SK-N-SH (cell line): ENCODE results near the gene TUT4. TPM values are rescaled to one million over a fixed set of nuclear protein-coding genes. Genes with fewer than 3 reads are reported as not detected.

ENCODE experiments used
- CTCF ChIA-PET: fragments of 300-600, 350-600 bp; formaldehyde crosslinking; extraction: SDS; loops from one replicate; lab custom pipeline; 2021; lab: Yijun Ruan, JAX
- POLR2A ChIA-PET: fragments of 350-600 bp; sonication (Branson Sonifier 250); formaldehyde crosslinking; extraction: SDS; loops from one replicate; lab custom pipeline; 2020; ENCODE audit warnings: antibody characterized with exemption, inconsistent platforms; lab: Yijun Ruan, JAX
- DNase-seq: peaks from one replicate; pipeline ENCODE4 v3.0.0; 2012
- H2AFZ ChIP-seq: fragments of 200-600 bp; sonication (generic); 2 replicates; pipeline ENCODE4 v1.8.1; 2016; ENCODE audit warnings: antibody characterized with exemption, mild to moderate bottlenecking, low read depth
- H3F3A ChIP-seq: fragments of 200-600 bp; sonication (generic); replicated peaks from 2 replicates; pipeline ENCODE3; 2016; ENCODE audit warnings: antibody characterized with exemption, mild to moderate bottlenecking; ENCODE audit not compliant: insufficient read depth
- H3K27ac ChIP-seq, 2 experiments: fragments of 200-500 bp in 1 of 2; fragments of 200-600 bp in 1 of 2; sonication (Bioruptor generic) in 1 of 2; sonication (generic), shearing (Covaris generic) in 1 of 2; 2 replicates each; pipeline versions ENCODE4 v1.5.1 to v1.6.1; 2014 to 2016; ENCODE audit warnings: low read depth in 2 of 2, inconsistent platforms in 1 of 2, low read length in 1 of 2, mild to moderate bottlenecking in 1 of 2, mixed read lengths in 1 of 2
- H3K27me3 ChIP-seq: fragments of 200-600 bp; sonication (generic), shearing (Covaris generic); 2 replicates; pipeline ENCODE4 v1.6.1; 2016; ENCODE audit warnings: mixed run types; ENCODE audit not compliant: insufficient read depth
- H3K36me3 ChIP-seq, 2 experiments: fragments of 200-500 bp in 1 of 2; fragments of 200-600 bp in 1 of 2; sonication (Bioruptor generic) in 1 of 2; sonication (generic) in 1 of 2; replicated peaks in 1 of 2; 2 replicates each; pipeline versions ENCODE3 to v1.5.1; 2014 to 2016; ENCODE audit warnings: low read length in 1 of 2, mild to moderate bottlenecking in 1 of 2; ENCODE audit not compliant: insufficient read depth in 2 of 2, control insufficient read depth in 1 of 2
- H3K4me1 ChIP-seq, 2 experiments: fragments of 200-500 bp in 1 of 2; fragments of 200-600 bp in 1 of 2; sonication (Bioruptor generic) in 1 of 2; sonication (generic), shearing (Covaris generic) in 1 of 2; 2 replicates each; pipeline versions ENCODE4 v1.5.1 to v1.6.1; 2014 to 2016; ENCODE audit warnings: low read depth in 1 of 2, low read length in 1 of 2, mixed run types in 1 of 2; ENCODE audit not compliant: insufficient read depth in 2 of 2, control insufficient read depth in 1 of 2
- H3K4me2 ChIP-seq: fragments of 200-600 bp; sonication (generic), shearing (Covaris generic); 2 replicates; pipeline ENCODE4 v1.6.1; 2017; ENCODE audit warnings: mixed run types
- H3K4me3 ChIP-seq, 2 experiments: fragments of 200-500 bp in 1 of 2; fragments of 200-600 bp in 1 of 2; sonication (Bioruptor generic) in 1 of 2; sonication (generic), shearing (Covaris generic) in 1 of 2; 2 replicates each; pipeline versions ENCODE4 v1.5.1 to v1.8.1; 2014 to 2016; ENCODE audit warnings: low read depth in 2 of 2, inconsistent platforms in 1 of 2, low read length in 1 of 2, mild to moderate bottlenecking in 1 of 2, mixed read lengths in 1 of 2, moderate library complexity in 1 of 2
- H3K79me2 ChIP-seq: fragments of 200-600 bp; sonication (generic); 2 replicates; pipeline ENCODE4 v1.8.1; 2017; ENCODE audit warnings: mild to moderate bottlenecking; ENCODE audit not compliant: insufficient read depth
- H3K9ac ChIP-seq: fragments of 200-600 bp; sonication (generic); 2 replicates; pipeline ENCODE4 v1.6.1; 2017; ENCODE audit warnings: mixed run types
- H3K9me2 ChIP-seq: fragments of 200-600 bp; sonication (generic); 2 replicates; pipeline ENCODE4 v1.6.1; 2017; ENCODE audit warnings: mixed run types
- H3K9me3 ChIP-seq: fragments of 200-600 bp; sonication (generic); 2 replicates; pipeline ENCODE4 v1.6.1; 2017; ENCODE audit warnings: mixed run types, mild to moderate bottlenecking, moderate library complexity
- H4K20me1 ChIP-seq: fragments of 200-600 bp; sonication (generic); 2 replicates; pipeline ENCODE4 v1.6.1; 2017; ENCODE audit warnings: mild to moderate bottlenecking, mixed run types; ENCODE audit not compliant: insufficient read depth
- CHD2 ChIP-seq: fragments of 150-350 bp; IDR thresholded peaks from 2 replicates; pipeline ENCODE4 v1.6.1; 2018; ENCODE audit warnings: low read length; ENCODE audit not compliant: partially characterized antibody
- ELF1 ChIP-seq: IDR thresholded peaks from 2 replicates; pipeline ENCODE4 v1.4.0; 2012
- EP300 ChIP-seq, 2 experiments: IDR thresholded peaks; 2 replicates each; pipeline versions ENCODE4 v1.4.0 to v1.6.1; 2012; ENCODE audit warnings: borderline replicate concordance in 1 of 2, low read depth in 1 of 2, low read length in 1 of 2
- EZH2phosphoT487 ChIP-seq: fragments of 200-600 bp; sonication (generic); IDR thresholded peaks from 2 replicates; pipeline ENCODE4 v1.6.1; 2017; ENCODE audit warnings: low read depth, mixed run types, mild to moderate bottlenecking, antibody characterized with exemption, moderate library complexity, borderline replicate concordance
- FOSL2 ChIP-seq: IDR thresholded peaks from 2 replicates; pipeline ENCODE4 v1.4.0; 2012; ENCODE audit warnings: low read depth, mild to moderate bottlenecking, moderate library complexity, borderline replicate concordance
- FOXJ3 ChIP-seq: sonication (generic); formaldehyde crosslinking; IDR thresholded peaks from 2 replicates; pipeline ENCODE4 v1.5.1; 2020; ENCODE audit warnings: mild to moderate bottlenecking, missing genetic modification reagents
- GABPA ChIP-seq: IDR thresholded peaks from 2 replicates; pipeline ENCODE4 v1.4.0; 2012; ENCODE audit warnings: low read depth, mild to moderate bottlenecking
- GATA2 ChIP-seq: sonication (generic); formaldehyde crosslinking; IDR thresholded peaks from 2 replicates; pipeline ENCODE4 v1.5.0; 2020; ENCODE audit warnings: mild to moderate bottlenecking, missing genetic modification reagents
- JUND ChIP-seq: IDR thresholded peaks from 2 replicates; pipeline ENCODE4 v1.4.0; 2012
- MAX ChIP-seq: IDR thresholded peaks from 2 replicates; pipeline ENCODE4 v1.4.0; 2012; ENCODE audit warnings: low read depth
- MXI1 ChIP-seq: IDR thresholded peaks from 2 replicates; pipeline ENCODE4 v1.6.1; 2012; ENCODE audit warnings: mild to moderate bottlenecking, low read depth, low read length, improper control_type of control experiment
- POLR2AphosphoS5 ChIP-seq: IDR thresholded peaks from 2 replicates; pipeline ENCODE4 v1.6.1; 2012; ENCODE audit warnings: low read depth, low read length
- RCOR1 ChIP-seq: fragments of 150-350 bp; IDR thresholded peaks from 2 replicates; pipeline ENCODE4 v1.6.1; 2017; ENCODE audit warnings: antibody characterized with exemption, low read length
- REST ChIP-seq: IDR thresholded peaks from 2 replicates; pipeline ENCODE4 v1.6.1; 2012; ENCODE audit warnings: mild to moderate bottlenecking, low read depth, low read length, moderate library complexity
- RFX5 ChIP-seq: IDR thresholded peaks from 2 replicates; pipeline ENCODE4 v1.6.1; 2012; ENCODE audit warnings: mild to moderate bottlenecking, improper control_type of control experiment, low read length
- RXRA ChIP-seq: IDR thresholded peaks from 2 replicates; pipeline ENCODE4 v1.4.0; 2012; ENCODE audit warnings: low read depth, mild to moderate bottlenecking, borderline replicate concordance
- TAF1 ChIP-seq: IDR thresholded peaks from 2 replicates; pipeline ENCODE4 v1.6.1; 2012; ENCODE audit warnings: low read depth, mild to moderate bottlenecking, low read length, moderate library complexity, borderline replicate concordance
- TCF12 ChIP-seq: IDR thresholded peaks from 2 replicates; pipeline ENCODE4 v1.4.0; 2012
- USF2 ChIP-seq: fragments of 150-350 bp; IDR thresholded peaks from 2 replicates; pipeline ENCODE4 v1.6.1; 2017; ENCODE audit warnings: antibody characterized with exemption, low read length, low read depth, borderline replicate concordance
- YY1 ChIP-seq: IDR thresholded peaks from 2 replicates; pipeline ENCODE4 v1.4.0; 2012; ENCODE audit warnings: low read depth, mild to moderate bottlenecking
- WGBS: methylation state at CpG from one replicate; pipeline ENCODE4 v1.1.6; 2017; ENCODE audit warnings: low lambda C conversion rate; 5-methylcytosine and 5-hydroxymethylcytosine counted together
- polyA plus RNA-seq, 3 experiments: library from polyadenylated mRNA; depleted of rRNA; stranded (reverse); fragments of >200 nt; gene quantifications; 2 replicates each; pipeline ENCODE4 v1.2.3, GENCODE V29; 2012
- TF ChIP-seq, protein P1 (sequence below): fragments of 150-350 bp; IDR thresholded peaks from 2 replicates; pipeline ENCODE4 v1.6.1; 2016; ENCODE audit warnings: mild to moderate bottlenecking, low read depth, low read length
- TF ChIP-seq, protein P2 (sequence below): fragments of 200-600 bp; sonication (generic); IDR thresholded peaks from 2 replicates; pipeline ENCODE4 v1.6.1; 2017; ENCODE audit warnings: antibody characterized with exemption, mild to moderate bottlenecking, moderate library complexity

The TUT4 gene
- polyA plus RNA-seq, 1 of the 3 experiments (the other 2 are of a cell fraction), result 28.3 TPM

- DNase-seq, result no peak
- Histone ChIP-seq H3K9me2 (no peaks in the 10 kb centered on the region), H3K27ac (no peak overlapping the region), H3K9ac (no peak overlapping the region), H3K4me1 (peaks cover 0 to 11% of the 10 kb centered on the region in 2 experiments; a peak in 2 of 4 replicates), H3K79me2 (no peaks in the 10 kb centered on the region), H3F3A (no peaks in the 10 kb centered on the region), H3K9me3 (no peaks in the 10 kb centered on the region), H4K20me1 (no peaks in the 10 kb centered on the region), H2AFZ (no peak overlapping the region), H3K27me3 (no peaks in the 10 kb centered on the region), H3K36me3 (no peaks in the 10 kb centered on the region), H3K4me3 (no peak overlapping the region), H3K4me2 (no peak overlapping the region)
- WGBS, result 72% methylated on average over 2 of the region's 2 CpGs
- ChIA-PET CTCF (no interaction called here), POLR2A (no interaction called here)
- no peak for TF ChIP-seq EP300 (IDR thresholded peaks at IDR 0.05; ENCODE audit: borderline replicate concordance in 1 of 2, low read depth in 1 of 2, low read length in 1 of 2)
- no peak for TF ChIP-seq RCOR1
- no peak for TF ChIP-seq ELF1
- no peak for TF ChIP-seq GABPA
- TF ChIP-seq USF2, result no peak
- no peak for TF ChIP-seq EZH2phosphoT487
- no peak for TF ChIP-seq JUND
- no peak for TF ChIP-seq RFX5
- TF ChIP-seq, protein P1, sequence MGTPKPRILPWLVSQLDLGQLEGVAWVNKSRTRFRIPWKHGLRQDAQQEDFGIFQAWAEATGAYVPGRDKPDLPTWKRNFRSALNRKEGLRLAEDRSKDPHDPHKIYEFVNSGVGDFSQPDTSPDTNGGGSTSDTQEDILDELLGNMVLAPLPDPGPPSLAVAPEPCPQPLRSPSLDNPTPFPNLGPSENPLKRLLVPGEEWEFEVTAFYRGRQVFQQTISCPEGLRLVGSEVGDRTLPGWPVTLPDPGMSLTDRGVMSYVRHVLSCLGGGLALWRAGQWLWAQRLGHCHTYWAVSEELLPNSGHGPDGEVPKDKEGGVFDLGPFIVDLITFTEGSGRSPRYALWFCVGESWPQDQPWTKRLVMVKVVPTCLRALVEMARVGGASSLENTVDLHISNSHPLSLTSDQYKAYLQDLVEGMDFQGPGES, result no peak
- no peak for TF ChIP-seq MAX
- no peak for TF ChIP-seq RXRA
- no peak for TF ChIP-seq FOXJ3 (CRISPR knock-in tag)
- TF ChIP-seq TCF12, result no peak
- no peak for TF ChIP-seq TAF1
Observed at GRCh38 chr1:52597912-52598311, 45.0 kb upstream of the TUT4 start.

DNA sequence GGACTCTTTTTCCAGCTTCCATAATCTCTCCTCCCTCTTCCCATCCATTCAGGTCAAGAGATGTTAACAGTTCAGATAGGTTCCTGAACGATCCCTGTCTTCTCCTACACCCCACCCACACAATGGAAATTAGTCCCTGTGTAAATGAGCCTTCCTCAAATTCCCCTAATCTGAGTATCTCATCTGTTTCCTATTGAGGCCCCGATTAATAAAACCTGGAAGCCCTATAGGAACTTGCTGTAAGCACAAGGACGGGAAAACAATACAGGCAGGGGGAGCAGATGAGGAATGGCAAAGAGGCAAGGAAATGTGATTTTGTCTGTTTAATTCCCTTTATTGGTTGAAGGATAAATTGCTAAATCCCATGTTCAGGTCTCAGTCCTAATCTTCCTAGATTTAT lies 42.2 kb upstream of the TUT4 start:
- CTCF ChIA-PET, result interaction anchor here (1.6 kb wide), 1 partner anchor 10 kb away, joined by 4 read pairs; no protein-coding TSS in a partner anchor
- Histone ChIP-seq H4K20me1 (no peaks in the 10 kb centered on the region), H3K9ac (no peak overlapping the region), H2AFZ (no peak overlapping the region), H3K36me3 (no peaks in the 10 kb centered on the region), H3K27me3 (no peaks in the 10 kb centered on the region), H3K4me2 (no peak overlapping the region), H3K4me3 (no peak overlapping the region), H3K9me3 (no peaks in the 10 kb centered on the region), H3K79me2 (no peaks in the 10 kb centered on the region), H3K4me1 (peaks cover 0 to 6% of the 10 kb centered on the region in 2 experiments; a peak in 1 of 4 replicates), H3F3A (no peaks in the 10 kb centered on the region), H3K9me2 (no peaks in the 10 kb centered on the region), H3K27ac (no peak overlapping the region)
- no peak for DNase-seq
- 51% methylated on average over 3 of the region's 3 CpGs for WGBS
- POLR2A ChIA-PET, result no interaction called here
- no peak for TF ChIP-seq GATA2
- TF ChIP-seq FOSL2, result no peak
- no peak for TF ChIP-seq CHD2
- no peak for TF ChIP-seq FOXJ3 (CRISPR knock-in tag)
- TF ChIP-seq MXI1, result no peak
- TF ChIP-seq REST, result no peak
- TF ChIP-seq ELF1, result no peak
- no peak for TF ChIP-seq YY1
- TF ChIP-seq TAF1, result no peak
- no peak for TF ChIP-seq POLR2AphosphoS5
- no peak for TF ChIP-seq GABPA
- TF ChIP-seq, protein P2, sequence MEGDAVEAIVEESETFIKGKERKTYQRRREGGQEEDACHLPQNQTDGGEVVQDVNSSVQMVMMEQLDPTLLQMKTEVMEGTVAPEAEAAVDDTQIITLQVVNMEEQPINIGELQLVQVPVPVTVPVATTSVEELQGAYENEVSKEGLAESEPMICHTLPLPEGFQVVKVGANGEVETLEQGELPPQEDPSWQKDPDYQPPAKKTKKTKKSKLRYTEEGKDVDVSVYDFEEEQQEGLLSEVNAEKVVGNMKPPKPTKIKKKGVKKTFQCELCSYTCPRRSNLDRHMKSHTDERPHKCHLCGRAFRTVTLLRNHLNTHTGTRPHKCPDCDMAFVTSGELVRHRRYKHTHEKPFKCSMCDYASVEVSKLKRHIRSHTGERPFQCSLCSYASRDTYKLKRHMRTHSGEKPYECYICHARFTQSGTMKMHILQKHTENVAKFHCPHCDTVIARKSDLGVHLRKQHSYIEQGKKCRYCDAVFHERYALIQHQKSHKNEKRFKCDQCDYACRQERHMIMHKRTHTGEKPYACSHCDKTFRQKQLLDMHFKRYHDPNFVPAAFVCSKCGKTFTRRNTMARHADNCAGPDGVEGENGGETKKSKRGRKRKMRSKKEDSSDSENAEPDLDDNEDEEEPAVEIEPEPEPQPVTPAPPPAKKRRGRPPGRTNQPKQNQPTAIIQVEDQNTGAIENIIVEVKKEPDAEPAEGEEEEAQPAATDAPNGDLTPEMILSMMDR, result no peak
- no peak for TF ChIP-seq JUND
